Measurements from ENCODE around the gene ITPKB. TPM values are rescaled to one million over a fixed set of nuclear protein-coding genes. Genes with fewer than 3 reads are reported as not detected.

ITPKB gene
- total and polyA plus RNA-seq, 9 donors: 11.3 to 43.2 (median 20.1) TPM

- Histone ChIP-seq H3K4me3 (peak overlapping the region; percentile 74), H3K27ac (peak overlapping the region in 1 of 2 donors; percentile 73), H3K4me1 (ENCODE audit: insufficient read depth) (peaks cover 5% of the 10 kb centered on the region), H3K36me3 (no peaks in the 10 kb centered on the region), H3K9me3 (no peaks in the 10 kb centered on the region), H3K27me3 (no peaks in the 10 kb centered on the region)
- 64 to 78% (median 74%) methylated on average over 3 of the region's 3 CpGs for WGBS, 3 donors
- DNase-seq: no peak
- TF ChIP-seq POLR2A (IDR thresholded peaks at IDR 0.05) (no peak), EP300 (IDR thresholded peaks at IDR 0.05) (no peak), CTCF (IDR thresholded peaks at IDR 0.05) (no peak)
- intact Hi-C loops (cut with DNase I): loop anchor here in 2 of 4 donors (5.0 to 10.0 kb wide), 4 partner anchors 82 to 102 kb away; no protein-coding TSS in a partner anchor
Observed at GRCh38 chr1:226739696-226740065, 599 bp upstream of the ITPKB start.

GRCh38 chr1:226738421-226738994, 574 bp downstream of the ITPKB start:
- H3K4me3 ChIP-seq: peak overlapping the region; percentile 74
- no peaks in the 10 kb centered on the region for H3K27me3 ChIP-seq
- no peaks in the 10 kb centered on the region for H3K9me3 ChIP-seq
- 0 to 1% (median 1%) methylated on average over 32 to 52 of the region's 52 CpGs for WGBS, 3 donors
- no peaks in the 10 kb centered on the region for H3K36me3 ChIP-seq
- H3K4me1 ChIP-seq (ENCODE audit: insufficient read depth): peaks cover 10% of the 10 kb centered on the region
- TF ChIP-seq EP300 (IDR thresholded peaks at IDR 0.05) (no peak), CTCF (IDR thresholded peaks at IDR 0.05) (no peak), POLR2A (IDR thresholded peaks at IDR 0.05) (no peak)
- peak overlapping the region; percentile 73 to 75 for H3K27ac ChIP-seq
- intact Hi-C loops (cut with DNase I): loop anchor here in 2 of 4 donors (5.0 to 10.0 kb wide), 4 partner anchors 81 to 101 kb away; no protein-coding TSS in a partner anchor
- peak; percentile 35 to 59 (median 41) for DNase-seq

DNA sequence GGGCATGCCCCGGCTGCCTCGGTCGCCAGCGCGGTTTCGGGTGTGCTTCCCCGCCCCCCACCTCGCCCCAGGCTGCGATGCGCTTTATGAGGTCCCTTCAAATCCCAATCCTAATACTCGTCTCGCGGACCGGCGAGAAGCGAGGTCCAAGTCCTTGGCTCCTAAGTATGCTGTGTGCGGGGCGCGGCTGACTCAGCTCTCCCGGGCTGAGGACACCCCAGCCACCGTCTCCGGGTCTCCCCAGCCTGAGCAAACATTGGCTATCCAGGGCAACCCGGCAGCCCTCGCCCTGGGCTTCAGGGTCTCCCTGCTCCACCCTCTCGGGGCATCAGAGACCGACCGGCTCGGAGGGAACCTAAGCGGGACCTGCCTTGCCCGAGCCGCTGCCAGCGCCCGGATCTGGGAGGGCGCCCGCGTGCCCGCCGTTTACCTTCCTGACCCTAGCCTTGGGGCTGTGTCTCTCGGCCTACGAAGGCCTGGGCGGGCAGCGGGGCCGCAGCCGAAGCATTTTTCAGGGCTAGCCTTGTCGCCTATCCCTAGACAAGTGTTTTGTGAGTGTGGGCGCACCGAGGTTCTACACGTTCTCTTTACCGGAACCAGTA, 1.2 kb downstream of the ITPKB start:
- TF ChIP-seq EP300 (IDR thresholded peaks at IDR 0.05) (no peak), CTCF (IDR thresholded peaks at IDR 0.05) (no peak)
- peak overlapping the region; percentile 73 to 75 for H3K27ac ChIP-seq
- WGBS, 3 donors: 0 to 1% (median 0%) methylated on average over 49 of the region's 49 CpGs
- H3K9me3 ChIP-seq: no peaks in the 10 kb centered on the region
- H3K4me3 ChIP-seq: peak overlapping the region; percentile 74
- no peaks in the 10 kb centered on the region for H3K36me3 ChIP-seq
- no peaks in the 10 kb centered on the region for H3K27me3 ChIP-seq
- peaks cover 12% of the 10 kb centered on the region for H3K4me1 ChIP-seq (ENCODE audit: insufficient read depth)
- intact Hi-C loops (cut with DNase I): loop anchor here in 2 of 4 donors (5.0 to 10.0 kb wide), 4 partner anchors 81 to 101 kb away; no protein-coding TSS in a partner anchor
- peak; percentile 48 to 64 (median 59) for DNase-seq

DNA sequence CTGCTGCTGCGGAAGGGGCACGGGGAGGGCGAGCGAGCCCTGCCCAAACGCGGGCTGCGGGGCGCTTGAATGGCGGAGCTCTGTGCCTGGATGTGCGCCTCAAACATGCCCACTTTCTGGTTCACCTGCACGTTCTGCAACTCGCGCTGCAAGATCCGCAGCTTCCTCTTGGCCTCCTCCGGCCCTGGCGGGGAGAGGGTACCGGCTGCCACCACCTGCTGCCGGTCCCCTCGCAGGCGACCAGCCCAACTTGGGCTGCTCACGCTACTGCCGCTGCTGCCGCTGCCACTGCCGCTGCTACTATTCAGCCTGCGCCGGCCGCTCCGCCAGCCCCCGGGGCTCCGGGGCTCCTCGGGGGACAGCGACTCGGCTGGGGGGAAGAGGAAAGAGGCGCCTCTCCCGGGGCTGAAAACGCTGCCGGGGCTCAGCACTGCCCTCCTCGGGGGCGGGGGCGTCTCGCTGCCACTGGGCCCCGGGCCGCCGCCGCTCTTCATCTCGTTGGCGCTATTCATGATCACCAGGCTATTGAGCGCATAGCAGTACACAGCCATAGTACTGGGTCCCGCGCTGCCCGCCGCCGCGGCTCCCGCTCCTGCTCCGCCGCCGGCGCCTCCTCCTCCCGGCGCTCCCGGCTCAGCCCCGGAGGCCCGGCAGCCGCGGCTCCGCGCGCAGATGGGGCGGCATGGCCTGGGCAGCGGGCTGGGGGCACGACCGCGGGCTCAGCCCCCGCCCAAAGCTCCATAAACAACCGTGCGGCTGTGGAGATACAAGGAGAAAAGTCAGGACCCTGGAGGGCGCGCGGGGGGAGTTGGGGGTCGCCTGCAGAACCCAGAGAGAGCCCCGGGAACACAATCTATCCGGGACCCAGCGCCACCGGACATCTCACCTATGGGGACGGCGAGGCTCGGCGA, 1.9 kb downstream of the ITPKB start:
- intact Hi-C loops (cut with DNase I): loop anchor here in 2 of 4 donors (5.0 to 10.0 kb wide), 4 partner anchors 80 to 100 kb away; no protein-coding TSS in a partner anchor
- Histone ChIP-seq H3K4me1 (ENCODE audit: insufficient read depth) (peaks cover 14% of the 10 kb centered on the region), H3K4me3 (peak overlapping the region; percentile 74), H3K9me3 (no peaks in the 10 kb centered on the region), H3K27me3 (no peaks in the 10 kb centered on the region), H3K36me3 (no peaks in the 10 kb centered on the region), H3K27ac (peak overlapping the region; percentile 73 to 75)
- peak; percentile 27 to 54 (median 39) for DNase-seq
- WGBS, 3 donors: 18 to 26% (median 19%) methylated on average over 44 to 89 of the region's 89 CpGs
- no peak for TF ChIP-seq CTCF (IDR thresholded peaks at IDR 0.05)
- TF ChIP-seq POLR2A (IDR thresholded peaks at IDR 0.05): no peak
- no peak for TF ChIP-seq EP300 (IDR thresholded peaks at IDR 0.05)

Measured in ovary (tissue), 9 donors.